GM21526 (cell line): Measurements from ENCODE around the gene MYO3B.
"Not testable (repeated sequence)": the region's sequence is repeated elsewhere in the genome, so short reads cannot be mapped to it uniquely, and the experiment has no call there.

ENCODE experiments used
- ATAC-seq: cut with Tn5 transposase; IDR thresholded peaks from one replicate; pipeline ENCODE4 v1.9.1; 2021; ENCODE audit warnings: moderate library complexity; ENCODE audit not compliant: unreplicated experiment, low FRiP score

MYO3B gene

DNA sequence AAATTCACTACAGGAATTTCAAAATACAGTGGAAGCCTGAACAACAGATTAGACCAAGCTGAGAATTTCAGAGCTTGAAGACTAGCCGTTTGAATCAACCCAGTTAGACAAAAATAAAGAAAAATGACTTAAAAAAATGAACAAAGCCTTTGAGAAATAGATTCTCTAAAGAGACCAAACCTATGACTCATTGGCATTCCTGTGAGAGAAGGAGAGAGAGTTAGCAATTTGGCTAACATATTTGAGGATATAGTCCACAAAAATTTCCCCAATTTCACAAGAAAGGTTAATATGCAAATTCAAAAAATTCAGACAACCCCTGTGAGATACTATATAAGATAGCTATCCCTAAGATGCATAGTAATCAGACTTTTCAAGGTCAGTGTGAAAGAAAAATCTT, 78.0 kb downstream of the MYO3B start:
- ATAC-seq, result no peak

- no peak for ATAC-seq
Measured at GRCh38 chr2:170258382-170258781, 80.4 kb downstream of the MYO3B start.

GRCh38 chr2:170260188-170260587, 82.2 kb downstream of the MYO3B start:
- no peak for ATAC-seq

GRCh38 chr2:170261566-170261965, 83.6 kb downstream of the MYO3B start:
- ATAC-seq, result no peak

DNA sequence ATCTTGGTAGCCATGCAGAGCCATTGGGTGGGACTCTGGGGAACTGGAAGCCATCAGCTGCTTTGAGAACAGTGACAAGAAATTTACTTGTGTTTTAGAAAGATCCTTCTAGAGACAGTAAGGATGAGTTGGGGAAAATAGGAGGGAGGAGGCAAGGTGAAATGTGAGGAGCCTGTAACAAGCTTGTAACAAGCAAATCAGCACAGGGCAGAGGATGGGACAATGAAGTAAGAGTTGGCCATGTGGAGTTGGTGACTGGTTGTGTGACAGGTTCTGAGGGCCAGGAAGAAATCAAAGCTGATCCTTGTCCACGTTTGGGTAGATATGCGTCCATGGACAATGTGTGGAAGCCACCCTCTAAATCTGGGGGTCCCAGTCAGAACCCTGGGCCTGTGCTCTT, 84.4 kb downstream of the MYO3B start:
- ATAC-seq, result no peak

- no peak for ATAC-seq
Measured at GRCh38 chr2:170262806-170263205, 84.9 kb downstream of the MYO3B start.

GRCh38 chr2:170263728-170264521, 86.0 kb downstream of the MYO3B start:
- not testable (repeated sequence) for ATAC-seq

- no peak for ATAC-seq
Measured at GRCh38 chr2:170264522-170264860, 86.5 kb downstream of the MYO3B start.

- ATAC-seq, result no peak
Measured at GRCh38 chr2:170264865-170265264, 86.9 kb downstream of the MYO3B start.

- no peak for ATAC-seq
Measured at GRCh38 chr2:170265321-170265720, 87.4 kb downstream of the MYO3B start.

- ATAC-seq, result no peak
Measured at GRCh38 chr2:170266358-170266757, 88.4 kb downstream of the MYO3B start.

DNA sequence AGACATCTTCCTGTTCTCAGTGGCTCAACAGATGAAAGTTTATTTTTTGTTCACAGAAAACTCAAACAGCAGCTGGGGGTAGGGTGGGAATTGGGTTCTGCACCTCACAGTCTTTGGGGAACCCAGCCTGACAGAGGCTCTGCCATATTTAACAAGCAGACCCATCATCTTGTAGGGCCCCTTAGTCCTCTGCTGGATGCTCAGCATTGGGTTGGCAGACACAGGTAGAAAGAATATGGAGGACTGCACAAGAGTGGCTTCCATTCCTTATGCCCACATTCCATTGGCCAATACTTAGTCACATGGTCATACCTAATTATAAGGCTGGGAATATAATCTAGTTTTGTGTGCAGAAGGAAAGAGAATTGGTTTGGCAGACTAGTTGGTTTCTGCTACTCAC, 89.1 kb downstream of the MYO3B start:
- no peak for ATAC-seq

- no peak for ATAC-seq
Measured at GRCh38 chr2:170270278-170270864, 92.4 kb downstream of the MYO3B start.

- ATAC-seq, result no peak
Measured at GRCh38 chr2:170271340-170271739, 93.4 kb downstream of the MYO3B start.

DNA sequence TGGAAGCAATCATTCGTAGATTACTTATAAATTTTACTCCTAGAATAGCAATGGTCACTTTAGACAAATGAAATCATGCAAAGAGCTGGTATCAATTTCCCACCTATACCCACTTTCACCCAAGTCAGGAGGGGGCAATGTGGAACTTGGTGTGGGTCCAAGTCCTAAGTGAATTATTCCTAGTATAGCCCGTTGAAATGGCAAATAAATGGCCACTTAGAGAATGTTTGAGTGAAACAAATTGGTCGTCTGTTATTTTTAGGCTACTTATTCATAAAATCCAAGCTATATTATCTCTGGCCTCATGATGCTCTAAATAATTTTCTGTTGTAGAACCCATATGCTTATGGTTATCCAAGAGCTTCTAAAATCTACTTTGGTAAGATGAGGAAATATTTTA, 98.1 kb downstream of the MYO3B start:
- no peak for ATAC-seq

- no peak for ATAC-seq
Measured at GRCh38 chr2:170276925-170277629, 99.1 kb downstream of the MYO3B start.

- no peak for ATAC-seq
Measured at GRCh38 chr2:170277951-170278350, 100.0 kb downstream of the MYO3B start.

- ATAC-seq, result not testable (repeated sequence)
Measured at GRCh38 chr2:170279615-170280014, 101.7 kb downstream of the MYO3B start.

DNA sequence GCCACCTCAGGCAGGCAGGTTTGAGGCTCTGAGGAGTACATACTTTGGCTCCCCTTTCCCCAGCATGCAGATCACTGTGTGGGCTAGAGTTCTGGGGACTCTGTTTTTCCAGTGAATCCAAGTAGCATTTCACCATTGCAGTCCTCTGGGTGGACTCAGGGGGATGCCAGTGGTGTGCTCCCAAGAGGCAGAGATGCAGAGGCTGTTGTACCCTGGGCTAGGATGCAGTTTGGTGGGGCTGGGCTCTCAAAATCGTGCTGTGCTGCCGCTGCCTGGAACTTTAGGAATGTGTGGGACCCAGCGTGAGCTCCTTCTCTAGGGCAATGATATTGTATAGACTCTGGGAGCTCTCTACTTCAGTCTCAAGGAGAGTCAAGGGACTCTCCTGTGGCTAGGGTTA, 104.9 kb downstream of the MYO3B start:
- no peak for ATAC-seq

- no peak for ATAC-seq
Measured at GRCh38 chr2:170284205-170284604, 106.3 kb downstream of the MYO3B start.

- ATAC-seq, result no peak
Measured at GRCh38 chr2:170288859-170289258, 110.9 kb downstream of the MYO3B start.

DNA sequence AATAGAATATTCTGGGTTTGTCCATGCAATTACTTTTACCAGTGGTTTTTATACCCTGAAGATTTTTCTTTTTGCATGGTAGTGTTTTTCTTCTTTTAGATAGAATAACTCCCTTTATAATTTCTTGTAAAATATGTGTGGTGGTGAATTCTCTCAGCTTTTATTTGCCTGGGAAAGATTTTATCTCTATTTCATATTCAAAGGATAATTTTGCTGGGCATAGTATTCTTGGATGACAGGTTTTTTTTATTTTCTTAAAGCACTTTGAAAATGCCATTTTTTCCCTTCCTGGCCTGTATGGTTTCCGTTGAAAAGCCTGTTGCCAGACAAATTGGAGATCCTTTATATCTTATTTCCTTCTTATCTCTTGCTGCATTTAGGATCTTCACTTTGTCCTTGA, 113.5 kb downstream of the MYO3B start:
- ATAC-seq, result no peak
